Left lung (tissue), 10 donors: ENCODE results near the gene ZBTB17. TPM values are rescaled to one million over a fixed set of nuclear protein-coding genes. Genes with fewer than 3 reads are reported as not detected.

Source experiments
- ATAC-seq: fragments of 200-7000 bp; cut with Tn5 transposase; one replicate; pipeline ENCODE4 v1.9.1; 2020; ENCODE audit warnings: moderate library complexity
- DNase-seq, 4 donors: peaks; one replicate each; pipeline ENCODE4 v3.0.0-alpha.2; 2013 to 2020
- H3K27ac ChIP-seq, 2 donors: fragments of 200-600 bp; sonication (generic) in 1 of 2; one replicate each; pipeline versions ENCODE4 v1.5.0 to v1.8.0; 2020 to 2021
- H3K27me3 ChIP-seq, 2 donors: fragments of 200-600 bp; sonication (generic) in 1 of 2; one replicate each; pipeline versions ENCODE4 v1.5.0 to v1.8.0; 2020 to 2021
- H3K36me3 ChIP-seq, 2 donors: fragments of 200-600 bp; sonication (generic) in 1 of 2; one replicate each; pipeline versions ENCODE4 v1.5.0 to v1.8.0; 2020 to 2021
- H3K4me1 ChIP-seq, 2 donors: fragments of 200-600 bp; one replicate each; pipeline ENCODE4 v1.8.0; 2021
- H3K4me3 ChIP-seq, 2 donors: fragments of 200-600 bp; sonication (generic) in 1 of 2; one replicate each; pipeline versions ENCODE4 v1.5.0 to v1.8.0; 2020 to 2021; ENCODE audit warnings: mild to moderate bottlenecking in 1 of 2
- H3K9me3 ChIP-seq, 2 donors: fragments of 200-600 bp; sonication (generic) in 1 of 2; one replicate each; pipeline versions ENCODE4 v1.5.0 to v1.8.0; 2020 to 2021
- intact Hi-C, 2 donors: fragments of 100-400 bp; cut with DNase I; formaldehyde crosslinking; loops; one replicate each; pipeline versions ENCODE4 v1.11.2 to v1.14.2; 2022
- polyA plus RNA-seq, 6 donors: library from polyadenylated mRNA; unstranded; fragments of 120-200 nt; gene quantifications; one replicate each; pipeline ENCODE4 v1.2.1, GENCODE V29; 2013; ENCODE audit not compliant: insufficient read length in 6 of 6
- total RNA-seq, 2 donors: library from RNA; stranded (reverse); fragmentation: NEBNext Ultra II Directional; extraction: Animal tissue kit (Norgen Biotek cat#: 25700); gene quantifications; one replicate each; pipeline ENCODE4 v1.2.1, GENCODE V29; 2021
- TF ChIP-seq, protein P1 (sequence below), 2 donors: fragments of 200-600 bp; sonication (generic) in 1 of 2; IDR thresholded peaks; one replicate each; pipeline versions ENCODE4 v1.5.0 to v1.8.0; 2021; ENCODE audit warnings: antibody characterized with exemption in 2 of 2
- donor health status: DM: no; HTN: yes; CAD: no.
- donor health status: DM: no; HTN: no; CAD: no.

Gene ZBTB17
- total and polyA plus RNA-seq, 8 donors, result 27.4 to 46.5 (median 33.1) TPM

DNA sequence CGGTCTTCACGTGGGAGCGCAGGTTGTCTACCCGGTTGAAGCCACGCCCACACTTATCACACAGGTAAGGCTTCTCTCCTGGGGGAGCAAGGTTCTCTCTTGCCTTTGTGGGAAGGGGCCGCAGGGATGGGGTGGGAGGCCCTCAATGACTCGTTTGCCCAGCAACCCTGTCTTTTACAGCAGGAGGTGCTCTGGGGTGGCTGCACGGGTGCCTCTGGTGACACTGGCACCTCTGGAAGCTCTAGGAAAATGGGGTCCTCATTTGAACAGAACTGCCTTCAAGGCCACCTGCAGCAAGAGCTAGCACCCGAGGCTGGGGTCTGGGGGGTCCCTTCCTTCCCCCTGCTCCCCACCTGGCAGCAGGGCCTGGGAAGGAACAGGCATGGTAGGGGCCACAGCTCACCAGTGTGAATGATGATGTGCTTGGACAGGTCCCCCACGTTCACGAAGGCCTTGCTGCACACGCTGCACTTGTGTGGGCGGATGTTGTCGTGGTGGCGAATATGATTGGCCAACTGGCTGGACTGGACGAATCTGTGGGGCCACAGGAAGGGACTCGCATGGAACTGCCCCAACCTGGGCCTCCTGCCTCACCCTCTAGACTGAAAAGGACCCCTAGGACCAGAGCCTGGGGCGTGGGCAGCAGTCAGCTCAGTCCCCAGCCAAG, 33.1 kb downstream of the ZBTB17 start:
- no peak for DNase-seq
- Histone ChIP-seq H3K27me3 (no peaks in the 10 kb centered on the region), H3K36me3 (peaks cover 0 to 100% of the 10 kb centered on the region in 2 donors), H3K9me3 (no peaks in the 10 kb centered on the region), H3K27ac (no peak overlapping the region), H3K4me1 (peaks cover 0 to 17% of the 10 kb centered on the region in 2 donors), H3K4me3 (no peak overlapping the region)
- intact Hi-C loops, result no loop called here
- ATAC-seq, result no peak
- TF ChIP-seq, protein P1, sequence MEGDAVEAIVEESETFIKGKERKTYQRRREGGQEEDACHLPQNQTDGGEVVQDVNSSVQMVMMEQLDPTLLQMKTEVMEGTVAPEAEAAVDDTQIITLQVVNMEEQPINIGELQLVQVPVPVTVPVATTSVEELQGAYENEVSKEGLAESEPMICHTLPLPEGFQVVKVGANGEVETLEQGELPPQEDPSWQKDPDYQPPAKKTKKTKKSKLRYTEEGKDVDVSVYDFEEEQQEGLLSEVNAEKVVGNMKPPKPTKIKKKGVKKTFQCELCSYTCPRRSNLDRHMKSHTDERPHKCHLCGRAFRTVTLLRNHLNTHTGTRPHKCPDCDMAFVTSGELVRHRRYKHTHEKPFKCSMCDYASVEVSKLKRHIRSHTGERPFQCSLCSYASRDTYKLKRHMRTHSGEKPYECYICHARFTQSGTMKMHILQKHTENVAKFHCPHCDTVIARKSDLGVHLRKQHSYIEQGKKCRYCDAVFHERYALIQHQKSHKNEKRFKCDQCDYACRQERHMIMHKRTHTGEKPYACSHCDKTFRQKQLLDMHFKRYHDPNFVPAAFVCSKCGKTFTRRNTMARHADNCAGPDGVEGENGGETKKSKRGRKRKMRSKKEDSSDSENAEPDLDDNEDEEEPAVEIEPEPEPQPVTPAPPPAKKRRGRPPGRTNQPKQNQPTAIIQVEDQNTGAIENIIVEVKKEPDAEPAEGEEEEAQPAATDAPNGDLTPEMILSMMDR (IDR thresholded peaks at IDR 0.05), result no peak

DNA sequence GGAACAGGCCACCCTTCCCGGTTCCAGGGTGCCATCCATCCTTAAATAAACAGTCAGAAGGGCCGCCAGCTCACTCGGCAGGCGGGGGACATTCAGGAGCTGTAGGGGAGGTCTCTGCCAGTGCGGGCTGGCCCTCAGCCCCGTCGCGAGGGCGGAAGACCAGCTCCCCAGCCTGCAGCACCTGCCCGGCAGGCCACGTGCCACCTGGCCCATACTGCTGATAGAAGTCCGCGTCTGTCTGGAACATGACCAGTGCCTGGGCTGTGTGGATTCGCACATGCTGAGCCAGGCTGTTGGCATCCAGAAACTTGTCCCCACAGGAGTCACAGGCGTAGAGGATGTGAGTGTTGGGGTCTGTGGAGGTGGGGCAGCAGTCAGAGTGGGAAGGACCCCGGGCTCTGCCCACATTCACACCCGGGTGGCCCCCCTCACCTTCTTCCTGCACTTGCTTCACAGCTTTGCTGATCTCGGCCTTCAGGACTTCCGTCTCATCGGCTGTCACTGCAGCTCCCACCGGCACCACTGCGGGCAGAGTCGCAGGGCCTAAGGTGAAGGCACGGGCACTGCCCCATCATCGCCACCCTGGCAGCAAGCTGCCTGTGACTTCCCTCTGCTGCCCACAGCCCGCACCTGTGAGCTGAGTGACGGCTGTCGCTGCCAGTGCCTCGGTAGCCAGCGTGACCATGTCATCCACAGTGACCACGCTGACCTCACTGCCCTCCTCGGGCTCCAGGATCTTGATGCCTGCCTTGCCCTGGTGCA, 33.8 kb downstream of the ZBTB17 start:
- no peaks in the 10 kb centered on the region for H3K9me3 ChIP-seq
- no peak for DNase-seq
- no peaks in the 10 kb centered on the region for H3K27me3 ChIP-seq
- no peak for ATAC-seq
- intact Hi-C loops, result no loop called here
- TF ChIP-seq, protein P1 (IDR thresholded peaks at IDR 0.05), result no peak
- H3K36me3 ChIP-seq, result peaks cover 0 to 100% of the 10 kb centered on the region in 2 donors
- H3K27ac ChIP-seq, result no peak overlapping the region
- H3K4me1 ChIP-seq, result peaks cover 0 to 19% of the 10 kb centered on the region in 2 donors
- no peak overlapping the region for H3K4me3 ChIP-seq

DNA sequence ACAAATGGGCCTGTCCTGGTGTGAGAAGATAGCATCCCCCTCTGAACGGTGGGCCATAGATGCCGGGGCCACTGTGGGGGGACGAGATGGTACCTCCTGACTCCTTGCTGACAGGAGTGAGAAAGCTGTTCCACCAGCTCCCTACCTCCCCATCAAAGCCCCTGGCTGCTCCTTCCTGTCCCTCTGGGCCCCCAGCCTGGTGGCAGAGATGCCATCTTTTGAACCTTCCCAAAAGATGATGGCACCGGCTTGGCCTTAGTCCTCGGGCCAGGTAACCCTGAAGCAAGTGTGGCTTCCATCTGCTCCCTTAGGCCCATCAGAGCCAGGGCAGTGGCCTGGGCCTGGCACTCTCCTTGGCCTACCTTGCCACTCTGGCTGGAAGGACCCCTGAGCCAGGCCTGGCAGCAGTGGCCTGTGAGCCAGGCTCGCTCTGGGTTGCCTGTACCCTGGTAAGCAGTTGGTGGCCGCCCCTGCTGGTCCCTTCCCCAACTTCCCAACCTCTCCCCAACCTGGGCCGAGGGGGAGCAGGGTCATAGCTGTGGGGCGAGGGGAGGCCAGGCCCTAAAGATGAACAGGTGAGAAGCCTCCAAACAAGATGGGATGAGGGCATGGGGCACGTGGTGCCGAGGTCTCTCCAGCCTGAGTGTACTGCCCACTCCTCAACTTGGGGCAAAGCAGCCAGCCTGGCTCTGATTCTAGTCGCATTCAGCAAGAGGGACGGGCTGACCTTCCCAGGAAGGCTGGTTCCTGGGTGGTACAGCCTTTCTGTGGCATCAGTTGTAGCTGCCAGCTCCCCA, 34.7 kb downstream of the ZBTB17 start:
- intact Hi-C loops, result no loop called here
- TF ChIP-seq, protein P1 (IDR thresholded peaks at IDR 0.05), result no peak
- Histone ChIP-seq H3K9me3 (no peaks in the 10 kb centered on the region), H3K27me3 (no peaks in the 10 kb centered on the region), H3K4me3 (no peak overlapping the region), H3K4me1 (peaks cover 0 to 20% of the 10 kb centered on the region in 2 donors), H3K27ac (no peak overlapping the region), H3K36me3 (peaks cover 0 to 100% of the 10 kb centered on the region in 2 donors)
- ATAC-seq (no peak), DNase-seq (no peak)

DNA sequence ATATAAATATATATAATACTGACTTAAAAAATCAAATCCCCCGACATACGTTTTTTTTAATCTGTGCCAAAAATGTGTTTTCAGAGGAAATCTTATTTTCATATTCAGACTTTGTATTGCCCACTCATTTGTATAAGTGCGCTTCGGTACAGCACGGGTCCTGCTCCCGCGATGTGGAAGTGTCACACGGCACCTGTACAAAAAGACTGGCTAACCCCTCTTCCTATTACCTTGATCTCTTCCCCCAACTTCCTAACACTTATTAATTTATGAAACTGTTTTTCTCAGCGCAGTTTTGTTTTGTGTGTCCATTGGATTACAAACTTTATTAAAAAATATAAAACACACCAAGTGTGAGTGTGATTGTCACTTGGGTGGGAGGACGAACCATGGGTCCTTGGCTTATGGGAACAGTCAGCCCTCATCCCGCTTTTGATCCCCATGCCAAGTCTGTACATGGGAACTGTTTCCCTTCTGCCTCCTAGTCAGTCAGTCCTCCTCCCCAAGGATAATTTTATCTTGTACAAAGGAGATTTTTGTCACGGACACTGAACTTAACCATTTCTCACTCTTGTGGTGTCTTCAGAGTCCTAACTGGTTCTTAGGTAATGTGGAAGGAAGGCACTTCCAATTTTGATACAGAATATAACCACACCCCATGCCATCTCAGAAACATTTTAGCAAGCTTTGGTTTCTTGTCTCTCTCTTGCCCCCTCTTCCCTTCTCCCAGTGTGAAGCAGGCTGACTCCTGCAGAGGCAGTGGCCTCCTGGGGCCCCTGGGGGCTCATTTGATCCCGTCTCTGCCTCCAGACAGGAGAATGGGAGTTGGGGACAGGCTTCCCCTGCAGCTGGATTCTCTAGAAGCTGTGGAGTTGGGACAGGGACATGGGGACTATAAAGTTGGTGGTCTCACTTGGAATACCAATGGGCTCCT, 35.5 kb downstream of the ZBTB17 start:
- Histone ChIP-seq H3K4me1 (peaks cover 0 to 20% of the 10 kb centered on the region in 2 donors), H3K27me3 (no peaks in the 10 kb centered on the region), H3K4me3 (no peak overlapping the region), H3K36me3 (peaks cover 0 to 100% of the 10 kb centered on the region in 2 donors), H3K27ac (peak overlapping the region in 1 of 2 donors; percentile 26), H3K9me3 (no peaks in the 10 kb centered on the region)
- DNase-seq (no peak), ATAC-seq (no peak)
- TF ChIP-seq, protein P1 (IDR thresholded peaks at IDR 0.05), result no peak
- intact Hi-C loops, result no loop called here
